Gastroesophageal sphincter (tissue), 4 donors: Measurements from ENCODE around the gene FBXW2. TPM values are rescaled to one million over a fixed set of nuclear protein-coding genes. Genes with fewer than 3 reads are reported as not detected.

ENCODE experiments used
- ATAC-seq: fragments of 150-250 bp; one replicate; pipeline ENCODE4 v1.9.1; 2016; ENCODE audit warnings: mild to moderate bottlenecking, moderate library complexity
- H3K27ac ChIP-seq, 4 donors: fragments of 200-600 bp; sonication (generic) in 3 of 4; 1 replicate in 3 of 4; 2 replicates in 1 of 4; pipeline ENCODE4 v1.5.1; 2016 to 2019
- H3K27me3 ChIP-seq: fragments of 200-600 bp; sonication (generic); one replicate; pipeline ENCODE4 v1.5.1; 2019
- H3K36me3 ChIP-seq, 2 donors: fragments of 200-600 bp; sonication (generic); one replicate each; pipeline ENCODE4 v1.5.1; 2019; ENCODE audit warnings: control low read depth in 1 of 2
- H3K4me1 ChIP-seq, 3 donors: fragments of 200-600 bp; sonication (generic); 1 replicate in 2 of 3; 2 replicates in 1 of 3; pipeline ENCODE4 v1.5.1; 2016 to 2019; ENCODE audit warnings: control low read depth in 2 of 3
- H3K4me3 ChIP-seq, 2 donors: fragments of 200-600 bp; sonication (generic); one replicate each; pipeline ENCODE4 v1.5.1; 2019; ENCODE audit warnings: mild to moderate bottlenecking in 1 of 2, moderate library complexity in 1 of 2
- H3K9me3 ChIP-seq, 3 donors: fragments of 200-600 bp; sonication (generic); one replicate each; pipeline ENCODE4 v1.5.1; 2017 to 2019; ENCODE audit warnings: control low read depth in 2 of 3
- EP300 ChIP-seq: sonication (generic); formaldehyde crosslinking; IDR thresholded peaks from one replicate; pipeline ENCODE4 v1.6.1; 2017; ENCODE audit warnings: antibody characterized with exemption, mild to moderate bottlenecking
- POLR2A ChIP-seq, 2 donors: fragments of 450-650 bp; IDR thresholded peaks; one replicate each; pipeline ENCODE4 v1.6.1; 2017; ENCODE audit warnings: antibody characterized with exemption in 2 of 2, mild to moderate bottlenecking in 2 of 2, moderate library complexity in 1 of 2
- POLR2AphosphoS5 ChIP-seq: sonication (generic); formaldehyde crosslinking; IDR thresholded peaks from one replicate; pipeline ENCODE4 v1.6.1; 2017; ENCODE audit warnings: antibody characterized with exemption
- WGBS, 2 donors: methylation state at CpG; one replicate each; pipeline ENCODE4 v1.1.5; 2018; ENCODE audit warnings: low coverage in 1 of 2; 5-methylcytosine and 5-hydroxymethylcytosine counted together
- total RNA-seq, 4 donors: library from RNA; depleted of rRNA; stranded (reverse); fragments of >200 nt; gene quantifications; one replicate each; pipeline ENCODE4 v1.1.0, GENCODE V29; 2016
- TF ChIP-seq, protein P1 (sequence below), 4 experiments: fragments of 200-600 bp in 2 of 4; fragments of 450-650 bp in 2 of 4; sonication (generic) in 1 of 4; IDR thresholded peaks; one replicate each; pipeline ENCODE4 v1.5.1; 2017 to 2019; ENCODE audit warnings: antibody characterized with exemption in 4 of 4, mild to moderate bottlenecking in 2 of 4, moderate library complexity in 2 of 4

Gene FBXW2
- total RNA-seq, 4 donors from 2014 or later, result 41.8 to 57.1 (median 50.0) TPM

- no peaks in the 10 kb centered on the region for H3K9me3 ChIP-seq
- no peaks in the 10 kb centered on the region for H3K4me1 ChIP-seq
- H3K27ac ChIP-seq, result no peak overlapping the region
- peaks cover 0 to 73% of the 10 kb centered on the region in 2 donors for H3K36me3 ChIP-seq
- H3K4me3 ChIP-seq, result no peak overlapping the region
- ATAC-seq, result no peak
- TF ChIP-seq EP300 (no peak), POLR2AphosphoS5 (no peak), POLR2A (IDR thresholded peaks at IDR 0.05) (no peak)
- TF ChIP-seq, protein P1, sequence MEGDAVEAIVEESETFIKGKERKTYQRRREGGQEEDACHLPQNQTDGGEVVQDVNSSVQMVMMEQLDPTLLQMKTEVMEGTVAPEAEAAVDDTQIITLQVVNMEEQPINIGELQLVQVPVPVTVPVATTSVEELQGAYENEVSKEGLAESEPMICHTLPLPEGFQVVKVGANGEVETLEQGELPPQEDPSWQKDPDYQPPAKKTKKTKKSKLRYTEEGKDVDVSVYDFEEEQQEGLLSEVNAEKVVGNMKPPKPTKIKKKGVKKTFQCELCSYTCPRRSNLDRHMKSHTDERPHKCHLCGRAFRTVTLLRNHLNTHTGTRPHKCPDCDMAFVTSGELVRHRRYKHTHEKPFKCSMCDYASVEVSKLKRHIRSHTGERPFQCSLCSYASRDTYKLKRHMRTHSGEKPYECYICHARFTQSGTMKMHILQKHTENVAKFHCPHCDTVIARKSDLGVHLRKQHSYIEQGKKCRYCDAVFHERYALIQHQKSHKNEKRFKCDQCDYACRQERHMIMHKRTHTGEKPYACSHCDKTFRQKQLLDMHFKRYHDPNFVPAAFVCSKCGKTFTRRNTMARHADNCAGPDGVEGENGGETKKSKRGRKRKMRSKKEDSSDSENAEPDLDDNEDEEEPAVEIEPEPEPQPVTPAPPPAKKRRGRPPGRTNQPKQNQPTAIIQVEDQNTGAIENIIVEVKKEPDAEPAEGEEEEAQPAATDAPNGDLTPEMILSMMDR (IDR thresholded peaks at IDR 0.05), result no peak
- no peaks in the 10 kb centered on the region for H3K27me3 ChIP-seq
These were observed 39.6 kb upstream of the FBXW2 start for GRCh38 chr9:120832807-120833206.

- WGBS, 2 donors, result 83 to 93% methylated on average over 3 of the region's 3 CpGs
- H3K9me3 ChIP-seq, result peaks cover 0 to 4% (median 0%) of the 10 kb centered on the region in 3 donors
- no peak for ATAC-seq
- H3K4me3 ChIP-seq, result no peak overlapping the region
- no peak overlapping the region for H3K27ac ChIP-seq
- H3K4me1 ChIP-seq, result no peaks in the 10 kb centered on the region
- H3K27me3 ChIP-seq, result no peaks in the 10 kb centered on the region
- TF ChIP-seq EP300 (no peak), POLR2AphosphoS5 (no peak), POLR2A (IDR thresholded peaks at IDR 0.05) (no peak)
- TF ChIP-seq, protein P1 (IDR thresholded peaks at IDR 0.05), result no peak
- H3K36me3 ChIP-seq, result peaks cover 0 to 91% of the 10 kb centered on the region in 2 donors
These were observed 37.6 kb upstream of the FBXW2 start for GRCh38 chr9:120830865-120831264.

DNA sequence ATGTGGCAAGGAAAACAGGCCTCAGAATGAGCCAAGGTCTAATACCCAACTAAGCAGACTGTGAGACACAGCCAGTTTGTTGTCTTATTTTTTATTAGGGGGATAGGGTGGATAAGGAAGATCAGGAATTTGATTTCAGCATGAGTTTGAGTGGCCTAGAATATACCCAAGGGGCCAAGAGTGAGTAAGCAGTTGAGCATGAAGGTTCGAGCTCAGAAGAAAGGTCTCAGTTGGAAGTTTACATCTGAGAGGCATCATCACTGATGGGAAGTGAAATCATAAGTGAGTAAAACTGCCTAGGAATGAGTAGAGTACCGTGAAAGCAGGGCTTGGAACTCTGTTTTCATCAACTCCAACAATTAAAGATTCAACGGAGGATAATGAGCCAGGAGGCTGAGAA lies 36.9 kb upstream of the FBXW2 start:
- H3K27me3 ChIP-seq, result no peaks in the 10 kb centered on the region
- no peak overlapping the region for H3K4me3 ChIP-seq
- 77 to 88% methylated on average over 3 of the region's 3 CpGs for WGBS, 2 donors
- TF ChIP-seq POLR2AphosphoS5 (no peak), EP300 (no peak), POLR2A (IDR thresholded peaks at IDR 0.05) (no peak)
- TF ChIP-seq, protein P1 (IDR thresholded peaks at IDR 0.05), result no peak
- H3K27ac ChIP-seq, result no peak overlapping the region
- H3K36me3 ChIP-seq, result peaks cover 0 to 92% of the 10 kb centered on the region in 2 donors
- H3K4me1 ChIP-seq, result no peaks in the 10 kb centered on the region
- ATAC-seq, result no peak
- H3K9me3 ChIP-seq, result peaks cover 0 to 6% (median 0%) of the 10 kb centered on the region in 3 donors

DNA sequence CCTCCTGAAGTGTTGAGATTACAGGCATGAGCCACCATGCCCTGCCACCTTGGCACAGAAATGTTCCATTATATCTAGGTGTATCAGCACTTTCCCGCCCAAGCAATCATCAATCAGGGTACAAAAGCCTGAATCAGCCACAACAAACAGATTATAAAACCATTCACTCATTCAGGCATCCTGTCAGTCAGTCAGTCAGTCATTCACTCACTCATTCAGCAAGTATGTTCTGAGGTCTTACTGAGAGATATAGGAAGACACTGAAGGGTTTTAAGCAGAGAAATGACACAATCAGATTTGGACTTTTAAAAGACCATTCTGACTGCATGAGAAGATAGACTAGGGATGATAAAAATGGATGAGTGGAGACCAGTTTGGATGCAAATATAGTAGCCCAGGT lies 36.4 kb upstream of the FBXW2 start:
- no CpG with 5 or more reads among the region's 1 CpG for WGBS, 2 donors
- Histone ChIP-seq H3K4me3 (no peak overlapping the region), H3K36me3 (peaks cover 3 to 92% of the 10 kb centered on the region in 2 donors), H3K4me1 (no peaks in the 10 kb centered on the region), H3K27me3 (no peaks in the 10 kb centered on the region), H3K9me3 (peaks cover 0 to 6% (median 0%) of the 10 kb centered on the region in 3 donors), H3K27ac (no peak overlapping the region)
- no peak for ATAC-seq
- no peak for TF ChIP-seq POLR2AphosphoS5

DNA sequence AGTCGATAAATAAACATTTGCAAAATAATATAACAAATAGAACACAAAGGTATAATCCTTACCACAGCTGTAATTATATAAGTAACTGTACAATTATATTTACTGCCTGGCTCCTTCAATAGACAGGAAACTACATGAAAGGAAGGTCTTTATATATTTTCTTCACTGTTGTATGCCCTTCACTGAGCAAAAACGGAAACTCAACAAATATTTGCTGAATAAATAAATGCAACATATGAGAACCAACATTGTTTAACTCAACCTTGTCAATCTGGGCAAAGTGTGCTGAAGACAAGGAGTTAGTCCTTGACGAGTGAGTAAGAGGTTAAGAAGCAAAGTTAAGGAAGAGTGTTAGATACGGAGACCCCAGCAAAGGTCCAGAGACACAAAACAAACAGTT lies 26.9 kb upstream of the FBXW2 start:
- no peak overlapping the region for H3K27ac ChIP-seq
- H3K9me3 ChIP-seq, result no peaks in the 10 kb centered on the region
- no peaks in the 10 kb centered on the region for H3K4me1 ChIP-seq
- no peak overlapping the region for H3K4me3 ChIP-seq
- H3K36me3 ChIP-seq, result peaks cover 13 to 92% of the 10 kb centered on the region in 2 donors
- TF ChIP-seq, protein P1 (IDR thresholded peaks at IDR 0.05), result no peak
- no peak for TF ChIP-seq POLR2A (IDR thresholded peaks at IDR 0.05)
- WGBS, 2 donors, result 75 to 86% methylated on average over 3 to 4 of the region's 4 CpGs
- ATAC-seq, result no peak
- H3K27me3 ChIP-seq, result no peaks in the 10 kb centered on the region
